ENCODE data around the gene CTNNB1. TPM values are rescaled to one million over a fixed set of nuclear protein-coding genes. Genes with fewer than 3 reads are reported as not detected.

Gene CTNNB1
- polyA plus RNA-seq, 2 of the 4 experiments (the other 2 are of a cell fraction) = 147 to 242 TPM

GRCh38 chr3:41223691-41224090, 24.4 kb downstream of the CTNNB1 start:
- no peak for ATAC-seq
- Histone ChIP-seq H3K4me3 (no peak overlapping the region), H3K9me3 (no peaks in the 10 kb centered on the region), H3K27ac (no peak overlapping the region), H3K4me2 (no peak overlapping the region), H3K4me1 (peaks cover 43% of the 10 kb centered on the region)
- ChIA-PET POLR2A (interaction anchor here (1.7 kb wide), 1 partner anchor 25 kb away, joined by 8 read pairs; the partner anchor contains the start of gene CTNNB1), CTCF (interaction anchor here (1.5 kb wide), 1 partner anchor 643 kb away, joined by 5 read pairs; no protein-coding TSS in a partner anchor)
- no peak for DNase-seq (ENCODE audit: low read depth in 1 of 2, low spot score in 1 of 2)
- no peak for FAIRE-seq
- WGBS (ENCODE audit: missing lambda C conversion rate) = 94% methylated on average over 2 of the region's 2 CpGs
- TF ChIP-seq BCL3 (IDR thresholded peaks at IDR 0.05) = no peak
- no peak for TF ChIP-seq BHLHE40 (IDR thresholded peaks at IDR 0.05; ENCODE audit: low read depth, low read length)
- TF ChIP-seq, protein P1, sequence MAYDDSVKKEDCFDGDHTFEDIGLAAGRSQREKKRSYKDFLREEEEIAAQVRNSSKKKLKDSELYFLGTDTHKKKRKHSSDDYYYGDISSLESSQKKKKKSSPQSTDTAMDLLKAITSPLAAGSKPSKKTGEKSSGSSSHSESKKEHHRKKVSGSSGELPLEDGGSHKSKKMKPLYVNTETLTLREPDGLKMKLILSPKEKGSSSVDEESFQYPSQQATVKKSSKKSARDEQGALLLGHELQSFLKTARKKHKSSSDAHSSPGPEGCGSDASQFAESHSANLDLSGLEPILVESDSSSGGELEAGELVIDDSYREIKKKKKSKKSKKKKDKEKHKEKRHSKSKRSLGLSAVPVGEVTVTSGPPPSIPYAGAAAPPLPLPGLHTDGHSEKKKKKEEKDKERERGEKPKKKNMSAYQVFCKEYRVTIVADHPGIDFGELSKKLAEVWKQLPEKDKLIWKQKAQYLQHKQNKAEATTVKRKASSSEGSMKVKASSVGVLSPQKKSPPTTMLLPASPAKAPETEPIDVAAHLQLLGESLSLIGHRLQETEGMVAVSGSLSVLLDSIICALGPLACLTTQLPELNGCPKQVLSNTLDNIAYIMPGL (CRISPR knock-in tag; IDR thresholded peaks at IDR 0.05; ENCODE audit: borderline replicate concordance) = no peak
- no peak for TF ChIP-seq EP300 (IDR thresholded peaks at IDR 0.05)
- TF ChIP-seq GATA3 (IDR thresholded peaks at IDR 0.05; ENCODE audit: borderline replicate concordance) = no peak

DNA sequence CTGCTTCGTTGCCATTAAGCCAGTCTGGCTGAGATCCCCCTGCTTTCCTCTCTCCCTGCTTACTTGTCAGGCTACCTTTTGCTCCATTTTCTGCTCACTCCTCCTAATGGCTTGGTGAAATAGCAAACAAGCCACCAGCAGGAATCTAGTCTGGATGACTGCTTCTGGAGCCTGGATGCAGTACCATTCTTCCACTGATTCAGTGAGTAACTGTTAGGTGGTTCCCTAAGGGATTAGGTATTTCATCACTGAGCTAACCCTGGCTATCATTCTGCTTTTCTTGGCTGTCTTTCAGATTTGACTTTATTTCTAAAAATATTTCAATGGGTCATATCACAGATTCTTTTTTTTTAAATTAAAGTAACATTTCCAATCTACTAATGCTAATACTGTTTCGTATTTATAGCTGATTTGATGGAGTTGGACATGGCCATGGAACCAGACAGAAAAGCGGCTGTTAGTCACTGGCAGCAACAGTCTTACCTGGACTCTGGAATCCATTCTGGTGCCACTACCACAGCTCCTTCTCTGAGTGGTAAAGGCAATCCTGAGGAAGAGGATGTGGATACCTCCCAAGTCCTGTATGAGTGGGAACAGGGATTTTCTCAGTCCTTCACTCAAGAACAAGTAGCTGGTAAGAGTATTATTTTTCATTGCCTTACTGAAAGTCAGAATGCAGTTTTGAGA, 25.0 kb downstream of the CTNNB1 start:
- no peak overlapping the region for H3K4me3 ChIP-seq
- no peak for DNase-seq (ENCODE audit: low read depth in 1 of 2, low spot score in 1 of 2)
- peaks cover 39% of the 10 kb centered on the region for H3K4me1 ChIP-seq
- H3K4me2 ChIP-seq = no peak overlapping the region
- ATAC-seq = peak in 1 of 2 experiments; percentile 70; a peak in 2 of 6 replicates
- H3K9me3 ChIP-seq = no peaks in the 10 kb centered on the region
- H3K27ac ChIP-seq = no peak overlapping the region
- 91% methylated on average over 3 of the region's 3 CpGs for WGBS (ENCODE audit: missing lambda C conversion rate)
- FAIRE-seq = no peak
- CTCF ChIA-PET = interaction anchor here (1.5 kb wide), 1 partner anchor 644 kb away, joined by 5 read pairs; no protein-coding TSS in a partner anchor
- no peak for TF ChIP-seq ATOH8 (CRISPR knock-in tag; IDR thresholded peaks at IDR 0.05; ENCODE audit: low read depth)
- no peak for TF ChIP-seq BCL3 (IDR thresholded peaks at IDR 0.05)
- no peak for TF ChIP-seq CTCF (IDR thresholded peaks at IDR 0.05)
- no peak for TF ChIP-seq POLR2AphosphoS2 (conservative IDR thresholded peaks at IDR 0.05; ENCODE audit: low read length)
- TF ChIP-seq TP53 (CRISPR knock-in tag; IDR thresholded peaks at IDR 0.05) = no peak
- TF ChIP-seq BHLHE40 (IDR thresholded peaks at IDR 0.05; ENCODE audit: low read depth, low read length) = no peak
- TF ChIP-seq CBX8 (IDR thresholded peaks at IDR 0.05) = no peak
- no peak for TF ChIP-seq CHD4 (IDR thresholded peaks at IDR 0.05; ENCODE audit: borderline replicate concordance)
- no peak for TF ChIP-seq CEBPB (IDR thresholded peaks at IDR 0.05)
- TF ChIP-seq GATA3 (IDR thresholded peaks at IDR 0.05; ENCODE audit: borderline replicate concordance) = no peak
- no peak for TF ChIP-seq HEYL (CRISPR knock-in tag; IDR thresholded peaks at IDR 0.05)
- POLR2A ChIA-PET = interaction anchor here (1.7 kb wide), 1 partner anchor 25 kb away, joined by 8 read pairs; the partner anchor contains the start of gene CTNNB1

Measured in A549 (cell line).